ENCODE measurements around the gene FNIP1. TPM values are rescaled to one million over a fixed set of nuclear protein-coding genes. Genes with fewer than 3 reads are reported as not detected.

Gene FNIP1
- total and polyA plus RNA-seq, 2 of the 13 experiments (the other 11 are each of a cell fraction or from before 2014, with no cell fraction given): 10.9 to 29.3 TPM

DNA sequence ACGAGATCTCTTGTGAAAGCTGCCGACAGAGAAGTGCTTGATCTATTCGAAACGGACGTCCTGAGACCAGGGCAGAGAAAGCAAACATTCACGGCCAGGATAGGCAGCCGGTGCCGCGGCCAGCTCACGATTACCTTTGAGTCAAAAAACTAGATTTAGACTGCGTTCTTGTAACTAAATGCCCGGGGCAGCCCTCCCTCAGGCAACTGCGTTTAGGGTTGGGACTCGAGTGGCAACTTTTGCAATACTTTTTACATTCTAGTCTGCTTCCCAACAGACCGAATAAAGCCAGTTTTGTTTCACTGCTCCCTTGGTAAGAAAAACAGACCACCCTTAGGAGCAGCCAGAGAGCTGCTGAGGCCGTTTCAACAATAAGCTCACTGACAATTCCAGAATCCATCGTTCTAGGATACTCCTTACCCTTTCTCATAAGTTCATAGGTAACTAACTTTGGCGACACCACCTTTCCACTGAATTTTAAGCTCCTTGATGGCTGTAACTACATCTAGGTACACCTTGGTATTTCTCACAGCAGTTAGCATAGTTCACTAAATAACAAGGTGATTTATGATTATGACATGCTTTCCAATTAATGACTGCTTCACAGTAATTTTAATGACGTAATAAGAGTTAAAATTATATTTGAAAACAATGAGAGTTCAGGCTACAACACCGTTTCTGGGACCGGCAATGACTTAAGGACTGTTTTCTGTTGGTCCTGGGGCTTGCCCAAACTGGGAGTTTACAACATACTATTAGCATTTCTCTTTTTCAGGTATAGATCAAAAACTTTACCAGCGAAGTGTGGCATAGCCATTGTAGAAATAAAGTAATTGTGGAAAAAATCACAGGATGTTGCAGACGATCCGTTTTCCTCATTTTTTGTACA lies 160.9 kb downstream of the FNIP1 start:
- FAIRE-seq: no peak
- Histone ChIP-seq H3K9ac (ENCODE audit: insufficient read depth, low read depth, low read length) (peak overlapping the region; percentile 97), H4K20me1 (ENCODE audit: insufficient read depth, low read length) (peaks cover 11% of the 10 kb centered on the region), H3K4me3 (replicated peaks in 1 of 3; ENCODE audit: insufficient read depth in 1 of 3, low read depth in 2 of 3, low read length in 3 of 3) (peak overlapping the region; percentile 72 to 99 (median 79)), H3K4me2 (ENCODE audit: low read depth, low read length) (peak overlapping the region; percentile 86), H3K27me3 (ENCODE audit: control insufficient read depth in 1 of 2, insufficient read depth in 2 of 2, low read length in 2 of 2) (no peaks in the 10 kb centered on the region; a peak in 1 of 5 replicates), H3K9me3 (ENCODE audit: low read length) (no peaks in the 10 kb centered on the region), H3K4me1 (ENCODE audit: insufficient read depth, low read length) (peaks cover 35% of the 10 kb centered on the region), H2AFZ (ENCODE audit: low read length) (peak overlapping the region; percentile 3), H3K36me3 (replicated peaks in 1 of 2; ENCODE audit: control insufficient read depth in 1 of 2, insufficient read depth in 2 of 2, low read length in 2 of 2) (no peaks in the 10 kb centered on the region), H3K79me2 (ENCODE audit: insufficient read depth, low read length) (peaks cover 40% of the 10 kb centered on the region), H3K27ac (ENCODE audit: extremely low read length, insufficient read depth, low read length) (peak overlapping the region; percentile 94)
- ATAC-seq: peak; percentile 30
- ChIA-PET CTCF (ENCODE audit: low intra/inter-chr PET ratio, low total read pairs) (no interaction called here), POLR2A (interaction anchor here (0.6 to 1.2 kb wide), 7 partner anchors 11 to 365 kb away, joined by 3 to 11 read pairs (median 3); no protein-coding TSS in a partner anchor)
- no peak for DNase-seq (ENCODE audit: low spot score)
- intact Hi-C loops (cut with micrococcal nuclease; ENCODE audit: unreplicated experiment) (loop anchor here (1.0 kb wide), 1 partner anchor 47 kb away; no protein-coding TSS in a partner anchor), in situ Hi-C loops (cut with HindIII; ENCODE audit: extremely low pct_ligation_motif_present, low pct_unique_long_range_greater_than_20kb) (no loop called here)
- 2% methylated on average over 20 of the region's 24 CpGs for WGBS (ENCODE audit: low lambda C conversion rate)
- BruUV-seq (replicated peaks): TSS peak; percentile 98
- TF ChIP-seq ATF7 (IDR thresholded peaks at IDR 0.05): peak; percentile 94
- no peak for TF ChIP-seq ATF7 (CRISPR knock-in tag; IDR thresholded peaks at IDR 0.05)
- peak; percentile 37 for TF ChIP-seq TBL1XR1 (IDR thresholded peaks at IDR 0.05; ENCODE audit: borderline replicate concordance, low read length, partially characterized antibody)
- no peak for TF ChIP-seq KDM2A (CRISPR knock-in tag; IDR thresholded peaks at IDR 0.05; ENCODE audit: borderline replicate concordance, low read depth)
- no peak for TF ChIP-seq SOX13 (IDR thresholded peaks at IDR 0.05)
- 0 out of 4 replicates have a peak, but pooled peaks of 1 of the 2 experiments have one; percentile 7 for TF ChIP-seq SOX13 (CRISPR knock-in tag; conservative IDR thresholded peaks at IDR 0.05 in 1 of 2, IDR thresholded peaks at IDR 0.05 in 1 of 2)
- peak; percentile 49; the same call in 1 of the 2 replicates for TF ChIP-seq PRMT3 (CRISPR knock-in tag; IDR thresholded peaks at IDR 0.05; ENCODE audit: borderline replicate concordance, low read depth)
- TF ChIP-seq ZFP36L1 (CRISPR knock-in tag; IDR thresholded peaks at IDR 0.05): 0 out of 2 replicates have a peak, but pooled peaks have one; percentile 70
- peak; percentile 86 for TF ChIP-seq CREB1 (IDR thresholded peaks at IDR 0.05)
- no peak for TF ChIP-seq CREB1 (CRISPR knock-in tag; IDR thresholded peaks at IDR 0.05)
- peak; percentile 29 for TF ChIP-seq MED8 (CRISPR knock-in tag; IDR thresholded peaks at IDR 0.05; ENCODE audit: insufficient replicate concordance)
- no peak for TF ChIP-seq SYNCRIP (IDR thresholded peaks at IDR 0.05; ENCODE audit: insufficient read depth, low read depth, low read length)
- TF ChIP-seq RBM22 (optimal IDR thresholded peaks at IDR 0.05; ENCODE audit: low read length): peak; percentile 27
- TF ChIP-seq POLR2AphosphoS5 (IDR thresholded peaks at IDR 0.05; ENCODE audit: low read depth, low read length): peak; percentile 50
- 0 out of 2 replicates have a peak, but pooled peaks have one; percentile 19 for TF ChIP-seq NKX3-1 (CRISPR knock-in tag; IDR thresholded peaks at IDR 0.05)
- 0 out of 2 replicates have a peak, but pooled peaks have one; percentile 8 for TF ChIP-seq KLF12 (CRISPR knock-in tag; IDR thresholded peaks at IDR 0.05; ENCODE audit: borderline replicate concordance)
- 0 out of 2 replicates have a peak, but pooled peaks have one; percentile 1 for TF ChIP-seq BRD4 (CRISPR knock-in tag; IDR thresholded peaks at IDR 0.05)
- TF ChIP-seq ZNF136 (CRISPR knock-in tag; IDR thresholded peaks at IDR 0.05; ENCODE audit: low read depth): no peak
- TF ChIP-seq, protein P1, sequence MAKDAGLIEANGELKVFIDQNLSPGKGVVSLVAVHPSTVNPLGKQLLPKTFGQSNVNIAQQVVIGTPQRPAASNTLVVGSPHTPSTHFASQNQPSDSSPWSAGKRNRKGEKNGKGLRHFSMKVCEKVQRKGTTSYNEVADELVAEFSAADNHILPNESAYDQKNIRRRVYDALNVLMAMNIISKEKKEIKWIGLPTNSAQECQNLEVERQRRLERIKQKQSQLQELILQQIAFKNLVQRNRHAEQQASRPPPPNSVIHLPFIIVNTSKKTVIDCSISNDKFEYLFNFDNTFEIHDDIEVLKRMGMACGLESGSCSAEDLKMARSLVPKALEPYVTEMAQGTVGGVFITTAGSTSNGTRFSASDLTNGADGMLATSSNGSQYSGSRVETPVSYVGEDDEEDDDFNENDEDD (CRISPR knock-in tag; IDR thresholded peaks at IDR 0.05; ENCODE audit: borderline replicate concordance): no peak
- 0 out of 2 replicates have a peak, but pooled peaks have one; percentile 4 for TF ChIP-seq ZNF607 (CRISPR knock-in tag; IDR thresholded peaks at IDR 0.05; ENCODE audit: borderline replicate concordance)
- peak; percentile 6; the same call in 1 of the 2 replicates for TF ChIP-seq ZNF143 (CRISPR knock-in tag; IDR thresholded peaks at IDR 0.05)
- TF ChIP-seq ZSCAN31 (CRISPR knock-in tag; IDR thresholded peaks at IDR 0.05; ENCODE audit: low read depth): 0 out of 2 replicates have a peak, but pooled peaks have one; percentile 7
- TF ChIP-seq ZIK1 (CRISPR knock-in tag; IDR thresholded peaks at IDR 0.05; ENCODE audit: borderline replicate concordance, low read depth): 0 out of 2 replicates have a peak, but pooled peaks have one; percentile 37

Measured in HepG2 (cell line).